ENCODE measurements around the gene RNASE11.

- TF ChIP-seq POLR2A (IDR thresholded peaks at IDR 0.05), result no peak
- TF ChIP-seq, protein P1, sequence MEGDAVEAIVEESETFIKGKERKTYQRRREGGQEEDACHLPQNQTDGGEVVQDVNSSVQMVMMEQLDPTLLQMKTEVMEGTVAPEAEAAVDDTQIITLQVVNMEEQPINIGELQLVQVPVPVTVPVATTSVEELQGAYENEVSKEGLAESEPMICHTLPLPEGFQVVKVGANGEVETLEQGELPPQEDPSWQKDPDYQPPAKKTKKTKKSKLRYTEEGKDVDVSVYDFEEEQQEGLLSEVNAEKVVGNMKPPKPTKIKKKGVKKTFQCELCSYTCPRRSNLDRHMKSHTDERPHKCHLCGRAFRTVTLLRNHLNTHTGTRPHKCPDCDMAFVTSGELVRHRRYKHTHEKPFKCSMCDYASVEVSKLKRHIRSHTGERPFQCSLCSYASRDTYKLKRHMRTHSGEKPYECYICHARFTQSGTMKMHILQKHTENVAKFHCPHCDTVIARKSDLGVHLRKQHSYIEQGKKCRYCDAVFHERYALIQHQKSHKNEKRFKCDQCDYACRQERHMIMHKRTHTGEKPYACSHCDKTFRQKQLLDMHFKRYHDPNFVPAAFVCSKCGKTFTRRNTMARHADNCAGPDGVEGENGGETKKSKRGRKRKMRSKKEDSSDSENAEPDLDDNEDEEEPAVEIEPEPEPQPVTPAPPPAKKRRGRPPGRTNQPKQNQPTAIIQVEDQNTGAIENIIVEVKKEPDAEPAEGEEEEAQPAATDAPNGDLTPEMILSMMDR (IDR thresholded peaks at IDR 0.05), result no peak
Observed at GRCh38 chr14:20632448-20632830, 44.6 kb upstream of the RNASE11 start.
